ENCODE results near the gene ELMOD2. TPM values are rescaled to one million over a fixed set of nuclear protein-coding genes. Genes with fewer than 3 reads are reported as not detected.
A peak's percentile ranks its signal among the peaks of the same experiment; 100 is the strongest.

Gene ELMOD2
- total RNA-seq (2021; fragmentation: NEBNext Ultra II Directional; extraction: Animal tissue kit (Norgen Biotek cat#: 25700)): 10 to 100 TPM; 18.9 to 23.7 (median 21.2) TPM
- long read RNA-seq, full-length matches to known transcripts: 8 of 17 reads
- long read RNA-seq, partial matches to known transcripts: 2 of 17 reads
- long read RNA-seq, other reads (novel, unspliced or antisense): 7 of 17 reads

DNA sequence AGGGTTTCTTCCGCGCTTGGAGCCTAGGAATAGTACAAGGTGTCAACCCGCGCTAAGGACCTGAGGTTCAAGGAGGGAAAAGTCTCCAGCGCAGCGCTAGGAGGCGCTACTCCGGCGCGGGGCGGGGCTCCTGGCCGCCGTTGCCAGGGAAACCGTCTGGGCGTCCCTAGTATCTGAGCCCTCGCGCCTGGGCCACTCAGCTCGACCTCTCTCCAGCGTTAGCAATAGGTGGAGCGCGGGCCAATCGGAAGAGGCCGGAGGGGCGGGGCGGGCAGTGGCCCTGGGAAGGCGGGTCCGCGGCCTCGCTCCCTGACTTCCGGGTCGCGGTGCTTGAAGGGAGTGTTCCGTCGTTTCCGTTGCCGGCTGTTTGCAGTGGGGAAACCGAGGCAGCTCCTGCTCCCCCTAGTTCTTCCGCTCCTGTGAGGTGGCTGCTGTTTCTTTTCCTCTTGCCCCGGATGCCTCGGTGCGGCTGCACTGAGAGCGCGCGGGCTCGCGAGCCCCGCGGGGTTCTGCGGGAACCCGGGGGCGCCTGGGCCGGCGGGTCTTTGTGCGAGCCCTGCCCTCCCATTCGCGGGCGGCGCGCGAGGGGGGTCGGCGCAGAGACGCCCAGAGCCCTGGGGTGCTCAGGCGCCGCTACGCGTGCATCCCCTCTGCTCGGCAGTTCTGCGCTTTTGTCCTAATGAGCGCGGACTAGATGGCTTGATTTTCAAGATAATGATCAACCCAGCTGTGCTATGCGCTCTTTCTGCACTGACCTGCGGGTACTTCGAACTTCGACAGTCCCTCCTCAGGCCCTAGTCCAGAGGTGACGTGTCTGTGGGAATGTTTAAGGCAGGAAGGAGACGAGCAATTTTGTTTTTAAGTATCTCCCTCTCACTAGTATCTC is at the start of gene ELMOD2:
Gene ELMOD2, plus strand, starts transcription at position 312 of the 886 bp plus-strand sequence. CDS start 1,261 bp downstream, outside the sequence.
- peak within 1 kb of the TSS; percentile 96 for H3K4me3 Mint-ChIP-seq
- peak; percentile 94 for TF ChIP-seq CTCF (IDR thresholded peaks at IDR 0.05)
- peaks cover 3% of the 10 kb centered on the region for H3K27me3 Mint-ChIP-seq (ENCODE audit: insufficient read depth)
- no peaks in the 10 kb centered on the region for H3K9me3 Mint-ChIP-seq
- peaks cover 16% of the 10 kb centered on the region for H3K36me3 Mint-ChIP-seq (ENCODE audit: low read depth)
- peaks cover 26% of the 10 kb centered on the region for H3K4me1 Mint-ChIP-seq (ENCODE audit: low read depth)
- peak; percentile 97 for DNase-seq
- H3K27ac Mint-ChIP-seq: peak within 1 kb of the TSS; percentile 85

DNA sequence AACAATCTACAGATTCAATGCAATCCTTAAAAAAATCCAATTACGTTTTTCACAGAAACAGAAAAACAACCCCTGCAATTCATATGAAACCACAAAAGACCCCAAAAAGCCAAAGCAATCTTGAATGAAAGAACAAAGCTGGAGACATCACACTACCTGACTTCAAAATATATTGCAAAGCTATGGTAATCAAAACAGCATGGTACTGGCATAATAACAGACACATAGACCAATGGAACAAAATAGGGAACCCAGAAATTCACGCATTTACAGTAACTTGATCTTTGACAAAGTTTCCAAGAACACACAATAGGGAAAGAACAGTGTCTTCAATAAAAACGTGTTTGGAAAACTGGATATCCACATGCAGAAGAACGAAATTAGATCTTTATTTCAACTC is 40.5 kb upstream of the ELMOD2 start:
- DNase-seq: no peak
- TF ChIP-seq CTCF (IDR thresholded peaks at IDR 0.05): no peak
- H3K36me3 Mint-ChIP-seq (ENCODE audit: low read depth): no peaks in the 10 kb centered on the region
- H3K4me1 Mint-ChIP-seq (ENCODE audit: low read depth): no peaks in the 10 kb centered on the region
- H3K27me3 Mint-ChIP-seq (ENCODE audit: insufficient read depth): peaks cover 8% of the 10 kb centered on the region
- no peak overlapping the region for H3K4me3 Mint-ChIP-seq
- H3K27ac Mint-ChIP-seq: no peak overlapping the region
- peaks cover 9% of the 10 kb centered on the region for H3K9me3 Mint-ChIP-seq

GRCh38 chr4:140485939-140486338 is 38.0 kb upstream of the ELMOD2 start:
- peaks cover 9% of the 10 kb centered on the region; the same call in 1 of the 2 replicates for H3K27me3 Mint-ChIP-seq (ENCODE audit: insufficient read depth)
- H3K36me3 Mint-ChIP-seq (ENCODE audit: low read depth): no peaks in the 10 kb centered on the region
- DNase-seq: no peak
- H3K27ac Mint-ChIP-seq: no peak overlapping the region
- no peaks in the 10 kb centered on the region for H3K4me1 Mint-ChIP-seq (ENCODE audit: low read depth)
- no peak for TF ChIP-seq CTCF (IDR thresholded peaks at IDR 0.05)
- no peak overlapping the region for H3K4me3 Mint-ChIP-seq
- peaks cover 9% of the 10 kb centered on the region for H3K9me3 Mint-ChIP-seq

- no peak overlapping the region for H3K27ac Mint-ChIP-seq
- no peak for DNase-seq
- peaks cover 30% of the 10 kb centered on the region for H3K27me3 Mint-ChIP-seq (ENCODE audit: insufficient read depth)
- no peaks in the 10 kb centered on the region for H3K9me3 Mint-ChIP-seq
- no peak for TF ChIP-seq CTCF (IDR thresholded peaks at IDR 0.05)
- no peak overlapping the region for H3K4me3 Mint-ChIP-seq
- no peaks in the 10 kb centered on the region for H3K4me1 Mint-ChIP-seq (ENCODE audit: low read depth)
- H3K36me3 Mint-ChIP-seq (ENCODE audit: low read depth): no peaks in the 10 kb centered on the region
Measured at GRCh38 chr4:140497405-140497746, 26.6 kb upstream of the ELMOD2 start.

- no peak for DNase-seq
- H3K36me3 Mint-ChIP-seq (ENCODE audit: low read depth): no peaks in the 10 kb centered on the region
- peaks cover 33% of the 10 kb centered on the region for H3K27me3 Mint-ChIP-seq (ENCODE audit: insufficient read depth)
- TF ChIP-seq CTCF (IDR thresholded peaks at IDR 0.05): no peak
- H3K9me3 Mint-ChIP-seq: no peaks in the 10 kb centered on the region
- no peak within 1 kb of the TSS for H3K4me3 Mint-ChIP-seq
- no peaks in the 10 kb centered on the region for H3K4me1 Mint-ChIP-seq (ENCODE audit: low read depth)
- H3K27ac Mint-ChIP-seq: no peak within 1 kb of the TSS
Measured at GRCh38 chr4:140497747-140498636, 26.0 kb upstream of the ELMOD2 start, which contains the start of gene MGAT4D. Gene MGAT4D, minus strand, starts transcription at chr4:140498293. Its CDS starts 71 bp downstream, at chr4:140498222.
